GM19035 (cell line): Measurements from ENCODE around the gene HIF1A.
"Not testable (repeated sequence)": the region's sequence is repeated elsewhere in the genome, so short reads cannot be mapped to it uniquely, and the experiment has no call there.

Experiments
- ATAC-seq: cut with Tn5 transposase; IDR thresholded peaks from one replicate; pipeline ENCODE4 v1.9.1; 2021; ENCODE audit not compliant: unreplicated experiment

HIF1A gene

GRCh38 chr14:61694830-61695694 lies at the start of gene HIF1A:
Gene HIF1A, plus strand, starts transcription at chr14:61695513. Its CDS starts 292 bp downstream, at chr14:61695805.
- peak; percentile 95 for ATAC-seq

GRCh38 chr14:61646366-61647116 lies 48.8 kb upstream of the HIF1A start:
- ATAC-seq, result no peak

- ATAC-seq, result no peak
Observed at GRCh38 chr14:61647704-61648103, 47.6 kb upstream of the HIF1A start.

- no peak for ATAC-seq
Observed at GRCh38 chr14:61648377-61648776, 46.9 kb upstream of the HIF1A start.

GRCh38 chr14:61649283-61649682 lies 46.0 kb upstream of the HIF1A start:
- no peak for ATAC-seq

- no peak for ATAC-seq
Observed at GRCh38 chr14:61651355-61651754, 44.0 kb upstream of the HIF1A start.

GRCh38 chr14:61652526-61653262 lies 42.6 kb upstream of the HIF1A start:
- no peak for ATAC-seq

GRCh38 chr14:61653507-61653906 lies 41.8 kb upstream of the HIF1A start:
- ATAC-seq, result no peak

GRCh38 chr14:61654026-61654425 lies 41.3 kb upstream of the HIF1A start:
- no peak for ATAC-seq

- no peak for ATAC-seq
Observed at GRCh38 chr14:61655777-61656176, 39.5 kb upstream of the HIF1A start.

- no peak for ATAC-seq
Observed at GRCh38 chr14:61656341-61656740, 39.0 kb upstream of the HIF1A start.

- not testable (repeated sequence) for ATAC-seq
Observed at GRCh38 chr14:61658111-61658510, 37.2 kb upstream of the HIF1A start.

- no peak for ATAC-seq
Observed at GRCh38 chr14:61659582-61659981, 35.7 kb upstream of the HIF1A start.

GRCh38 chr14:61661471-61662400 lies 33.6 kb upstream of the HIF1A start:
- ATAC-seq, result peak; percentile 36

- ATAC-seq, result peak; percentile 79
Observed at GRCh38 chr14:61662437-61663311, 32.6 kb upstream of the HIF1A start.

GRCh38 chr14:61663312-61663979 lies 31.9 kb upstream of the HIF1A start:
- no peak for ATAC-seq

- ATAC-seq, result no peak
Observed at GRCh38 chr14:61668282-61668681, 27.0 kb upstream of the HIF1A start.

GRCh38 chr14:61670576-61670975 lies 24.7 kb upstream of the HIF1A start:
- ATAC-seq, result no peak

- ATAC-seq, result peak; percentile 92
Observed at GRCh38 chr14:61671082-61671481, 24.2 kb upstream of the HIF1A start.
